SHP77 (cell line): ENCODE results near the gene LIMK2.
"Not testable (repeated sequence)": the region's sequence is repeated elsewhere in the genome, so short reads cannot be mapped to it uniquely, and the experiment has no call there.

Source experiments
- DNase-seq, 2 experiments: peaks; one replicate each; lab custom pipeline; 2025; lab: John Stamatoyannopoulos, UW

The LIMK2 gene

GRCh38 chr22:31290494-31291471, 78.7 kb downstream of the LIMK2 start:
- DNase-seq: peak; percentile 92 to 95

- DNase-seq: no peak
These were observed 79.6 kb downstream of the LIMK2 start for GRCh38 chr22:31291481-31292235.

- DNase-seq: peak; percentile 86 to 90
These were observed 80.3 kb downstream of the LIMK2 start, which contains the start of gene PIK3IP1 for GRCh38 chr22:31292236-31292989. PIK3IP1 (minus strand) TSS chr22:31292488; CDS start chr22:31292344, 144 bp downstream.

GRCh38 chr22:31295360-31295759, 83.3 kb downstream of the LIMK2 start:
- DNase-seq: no peak

GRCh38 chr22:31295831-31296657, 83.9 kb downstream of the LIMK2 start:
- no peak for DNase-seq

GRCh38 chr22:31300896-31301295, 88.8 kb downstream of the LIMK2 start:
- no peak for DNase-seq

GRCh38 chr22:31302006-31302405, 89.9 kb downstream of the LIMK2 start:
- no peak for DNase-seq

- no peak for DNase-seq
These were observed 90.4 kb downstream of the LIMK2 start for GRCh38 chr22:31302537-31302936.

GRCh38 chr22:31305194-31305593, 93.1 kb downstream of the LIMK2 start:
- no peak for DNase-seq

GRCh38 chr22:31308181-31308580, 96.1 kb downstream of the LIMK2 start:
- no peak for DNase-seq

GRCh38 chr22:31313366-31314147, 101.5 kb downstream of the LIMK2 start:
- peak; percentile 58 to 72 for DNase-seq

GRCh38 chr22:31314220-31314619, 102.1 kb downstream of the LIMK2 start:
- not testable (repeated sequence) for DNase-seq

GRCh38 chr22:31321421-31321820, 109.3 kb downstream of the LIMK2 start:
- no peak for DNase-seq

GRCh38 chr22:31323578-31324550, 111.8 kb downstream of the LIMK2 start:
- DNase-seq: no peak

GRCh38 chr22:31326877-31327276, 114.8 kb downstream of the LIMK2 start:
- no peak for DNase-seq

- DNase-seq: no peak
These were observed 115.9 kb downstream of the LIMK2 start for GRCh38 chr22:31327806-31328543.

GRCh38 chr22:31328544-31328960, 116.5 kb downstream of the LIMK2 start:
- DNase-seq: no peak

- no peak for DNase-seq
These were observed 116.9 kb downstream of the LIMK2 start for GRCh38 chr22:31329029-31329428.
